Sigmoid colon (tissue), 4 donors: ENCODE data around the gene RALB.

Experiments
- EP300 ChIP-seq, 4 donors: sonication (generic); formaldehyde crosslinking; IDR thresholded peaks; one replicate each; pipeline ENCODE4 v1.6.1; 2017; ENCODE audit warnings: antibody characterized with exemption in 4 of 4
- POLR2A ChIP-seq, 2 donors: fragments of 450-650 bp; IDR thresholded peaks; one replicate each; pipeline ENCODE4 v1.6.1; 2016; ENCODE audit warnings: antibody characterized with exemption in 2 of 2, mild to moderate bottlenecking in 2 of 2, moderate library complexity in 2 of 2
- POLR2AphosphoS5 ChIP-seq, 4 donors: sonication (generic); formaldehyde crosslinking; IDR thresholded peaks; one replicate each; pipeline ENCODE4 v1.6.1; 2017; ENCODE audit warnings: antibody characterized with exemption in 4 of 4
- TF ChIP-seq, protein P1 (sequence below), 4 experiments: fragments of 450-650 bp in 3 of 4; fragments of 200-600 bp in 1 of 4; IDR thresholded peaks; one replicate each; pipeline ENCODE4 v1.5.1; 2016 to 2019; ENCODE audit warnings: antibody characterized with exemption in 4 of 4, mild to moderate bottlenecking in 3 of 4, moderate library complexity in 2 of 4

DNA sequence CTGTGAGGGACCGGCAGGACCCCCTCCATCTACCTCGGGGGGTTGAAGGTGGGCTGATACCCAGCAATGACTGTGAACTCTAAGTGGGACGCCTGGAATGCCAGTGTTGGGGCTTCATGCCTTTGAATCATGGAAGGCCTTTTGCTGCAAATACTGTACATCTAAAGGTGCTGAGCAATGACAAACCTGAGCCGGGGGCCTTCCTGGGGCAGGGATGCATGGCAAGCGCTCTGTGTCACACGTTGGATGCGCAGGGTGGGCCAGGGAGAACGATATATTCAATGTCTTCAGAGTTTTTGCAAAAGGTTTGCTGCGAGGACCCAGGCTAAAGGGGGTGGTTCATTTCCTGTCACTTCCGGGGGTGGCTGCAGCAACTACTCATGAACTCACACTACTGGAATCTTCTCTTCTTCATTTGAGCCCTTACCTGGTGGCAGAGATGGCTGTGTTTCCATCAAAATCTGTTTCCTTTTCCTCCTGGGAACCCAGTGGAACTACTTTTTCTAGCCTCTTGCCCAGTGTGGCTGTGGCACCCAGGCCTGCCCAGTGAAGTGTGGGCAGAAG lies 69.2 kb downstream of the RALB start:
- TF ChIP-seq, protein P1, sequence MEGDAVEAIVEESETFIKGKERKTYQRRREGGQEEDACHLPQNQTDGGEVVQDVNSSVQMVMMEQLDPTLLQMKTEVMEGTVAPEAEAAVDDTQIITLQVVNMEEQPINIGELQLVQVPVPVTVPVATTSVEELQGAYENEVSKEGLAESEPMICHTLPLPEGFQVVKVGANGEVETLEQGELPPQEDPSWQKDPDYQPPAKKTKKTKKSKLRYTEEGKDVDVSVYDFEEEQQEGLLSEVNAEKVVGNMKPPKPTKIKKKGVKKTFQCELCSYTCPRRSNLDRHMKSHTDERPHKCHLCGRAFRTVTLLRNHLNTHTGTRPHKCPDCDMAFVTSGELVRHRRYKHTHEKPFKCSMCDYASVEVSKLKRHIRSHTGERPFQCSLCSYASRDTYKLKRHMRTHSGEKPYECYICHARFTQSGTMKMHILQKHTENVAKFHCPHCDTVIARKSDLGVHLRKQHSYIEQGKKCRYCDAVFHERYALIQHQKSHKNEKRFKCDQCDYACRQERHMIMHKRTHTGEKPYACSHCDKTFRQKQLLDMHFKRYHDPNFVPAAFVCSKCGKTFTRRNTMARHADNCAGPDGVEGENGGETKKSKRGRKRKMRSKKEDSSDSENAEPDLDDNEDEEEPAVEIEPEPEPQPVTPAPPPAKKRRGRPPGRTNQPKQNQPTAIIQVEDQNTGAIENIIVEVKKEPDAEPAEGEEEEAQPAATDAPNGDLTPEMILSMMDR (IDR thresholded peaks at IDR 0.05): no peak
- TF ChIP-seq POLR2A (IDR thresholded peaks at IDR 0.05) (no peak), EP300 (IDR thresholded peaks at IDR 0.05) (no peak), POLR2AphosphoS5 (IDR thresholded peaks at IDR 0.05) (no peak)
